Right lung (tissue), 5 donors: Measurements from ENCODE around the gene FCRLA. TPM values are rescaled to one million over a fixed set of nuclear protein-coding genes. Genes with fewer than 3 reads are reported as not detected.
A peak's percentile ranks its signal among the peaks of the same experiment; 100 is the strongest.

Experiments
- DNase-seq, 2 donors: peaks; one replicate each; pipeline ENCODE4 v3.0.0-alpha.2; 2013
- polyA plus RNA-seq, 5 donors: library from polyadenylated mRNA; unstranded; fragments of 120-200 nt; gene quantifications; one replicate each; pipeline versions ENCODE4 v1.2.1 to v1.2.3, GENCODE V29; 2013; ENCODE audit warnings: inconsistent platforms in 1 of 5, low replicate concordance in 1 of 5; ENCODE audit not compliant: insufficient read length in 5 of 5, insufficient read depth in 1 of 5

The FCRLA gene
- polyA plus RNA-seq, 5 donors = 0.15 to 0.32 (median 0.15) TPM; not detected in 2

GRCh38 chr1:161731981-161732718 lies 25.1 kb downstream of the FCRLA start:
- DNase-seq = no peak

DNA sequence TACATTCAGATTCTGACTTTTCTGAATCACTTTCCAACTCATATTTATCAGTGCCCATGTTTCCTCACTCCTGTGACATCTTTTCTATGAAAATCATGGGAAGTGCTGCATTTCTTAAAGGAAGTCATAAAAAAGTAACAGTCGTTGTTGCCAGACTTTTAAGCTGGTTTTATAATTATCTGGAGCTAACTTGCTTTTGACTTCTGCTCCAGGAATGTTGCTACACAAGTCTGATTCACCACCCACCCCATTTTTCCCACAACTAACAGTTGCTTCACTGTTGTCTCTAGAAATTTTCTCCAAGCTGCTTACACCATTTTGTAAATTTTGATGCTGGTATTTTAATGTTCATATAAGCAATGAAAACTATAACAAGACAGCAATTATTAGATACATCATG lies 26.5 kb downstream of the FCRLA start:
- no peak for DNase-seq

- DNase-seq = no peak
Observed at GRCh38 chr1:161735837-161736236, 28.8 kb downstream of the FCRLA start.

DNA sequence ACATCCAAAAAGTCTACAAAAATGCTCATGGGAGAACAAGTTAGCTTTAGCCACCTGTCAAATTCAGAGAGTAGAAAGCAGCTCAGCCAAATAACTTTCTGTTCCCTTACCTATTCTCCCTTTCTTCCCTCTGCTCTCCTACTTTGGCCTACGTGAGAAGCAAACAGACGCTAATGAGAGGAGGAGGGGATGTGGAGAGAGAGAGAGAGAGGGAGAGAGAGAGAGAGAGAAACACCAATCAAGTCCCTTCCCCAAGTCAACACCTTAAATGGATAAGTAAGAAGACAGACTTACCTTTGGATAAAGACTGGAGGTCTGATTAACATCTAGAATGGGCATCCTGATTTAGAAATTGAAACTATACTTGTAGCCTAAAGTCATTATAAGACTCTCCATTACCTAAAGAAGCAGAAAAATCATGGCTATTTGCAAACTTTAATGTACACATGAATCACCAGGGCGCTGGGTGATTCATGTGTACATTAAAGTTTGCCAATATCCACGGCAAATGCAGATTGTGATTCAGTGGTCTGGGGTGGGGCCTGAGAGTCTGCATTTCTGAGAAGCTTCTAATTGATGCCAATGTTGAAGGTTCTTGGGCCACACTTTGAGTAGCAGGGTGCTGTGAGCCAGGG lies 29.4 kb downstream of the FCRLA start:
- DNase-seq = no peak

GRCh38 chr1:161737625-161738024 lies 30.6 kb downstream of the FCRLA start:
- DNase-seq = no peak

DNA sequence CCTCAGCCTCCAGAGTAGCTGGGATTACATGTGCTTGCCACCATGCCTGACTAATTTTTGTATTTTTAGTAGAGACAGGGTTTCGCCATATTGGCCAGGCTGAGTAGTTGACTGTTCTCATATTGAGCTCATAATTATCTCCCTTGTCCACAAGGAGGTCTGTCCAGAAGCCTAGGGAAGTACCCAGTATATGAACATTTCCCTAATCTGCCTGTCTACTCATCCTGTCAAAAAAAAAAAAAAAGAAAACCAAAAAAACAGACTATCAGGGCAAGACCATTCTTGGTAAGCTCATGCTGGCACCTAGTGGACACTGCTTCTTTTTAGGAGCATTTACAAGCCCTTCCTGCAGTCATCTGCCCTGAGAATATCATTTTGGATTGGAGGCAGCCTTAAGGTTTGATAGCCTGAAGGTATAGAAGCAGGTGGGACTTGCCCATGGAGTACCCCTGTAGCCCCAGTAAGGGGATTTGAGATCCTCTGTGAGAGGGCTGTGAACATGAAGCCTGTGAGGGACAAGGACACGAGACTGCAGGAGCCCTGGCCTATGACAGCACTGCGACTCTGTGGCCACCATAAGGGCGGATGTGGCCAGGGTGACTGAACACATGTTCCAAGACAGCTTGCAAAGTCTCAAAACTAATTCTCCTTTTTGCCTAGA lies 31.7 kb downstream of the FCRLA start:
- no peak for DNase-seq

DNA sequence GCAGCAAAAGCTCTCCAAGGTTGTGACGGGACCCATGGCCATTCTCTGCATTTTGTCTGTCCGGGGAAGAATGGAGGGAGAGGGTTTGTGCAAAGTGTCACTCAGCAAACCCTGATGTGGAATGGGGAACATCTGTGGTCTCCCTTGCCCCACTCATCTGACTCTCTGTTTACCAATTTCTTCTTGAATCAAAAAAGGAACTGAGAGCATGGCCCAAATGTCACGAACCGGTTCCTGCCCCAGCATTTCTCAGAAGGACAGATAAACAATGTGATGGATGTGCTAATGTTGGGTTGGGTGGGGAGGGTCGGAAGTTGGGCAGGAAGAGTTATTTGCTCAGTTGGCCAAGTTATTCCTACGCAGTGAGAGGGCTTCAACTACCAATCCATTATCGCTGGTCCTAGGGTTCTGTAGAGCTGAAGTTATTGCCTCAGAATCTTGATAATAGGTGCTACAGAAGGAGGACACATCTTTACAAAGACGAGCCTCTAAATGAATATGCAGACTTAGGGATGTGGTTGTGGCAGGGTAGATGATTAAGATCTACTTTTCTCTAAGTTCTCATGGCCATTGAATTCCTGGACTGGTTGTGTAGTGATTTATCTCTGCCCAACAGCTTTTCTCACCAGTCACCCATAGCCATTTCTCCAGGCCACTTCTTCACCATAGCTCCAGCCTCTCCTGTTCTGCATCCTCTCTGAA lies 33.0 kb downstream of the FCRLA start:
- no peak for DNase-seq

DNA sequence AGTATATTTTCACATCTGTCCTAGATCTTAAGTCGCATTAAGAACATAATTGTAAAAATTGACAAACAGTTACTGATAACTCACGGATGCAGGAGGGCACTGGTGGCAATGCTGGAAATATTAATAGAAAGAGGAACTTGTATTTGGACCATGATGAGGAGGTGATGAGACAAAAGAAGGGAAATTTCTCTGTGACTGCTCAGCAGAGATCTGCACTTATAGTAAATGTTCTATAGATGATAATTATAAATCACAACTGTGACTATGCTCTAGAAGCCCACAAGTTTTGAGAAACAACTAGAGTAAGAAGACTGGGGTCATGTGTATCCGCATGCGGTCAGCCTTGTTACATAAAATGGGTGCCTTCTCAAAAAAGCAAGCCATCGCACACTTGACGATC lies 33.9 kb downstream of the FCRLA start:
- no peak for DNase-seq

- DNase-seq = no peak
Observed at GRCh38 chr1:161743231-161743630, 36.2 kb downstream of the FCRLA start.

DNA sequence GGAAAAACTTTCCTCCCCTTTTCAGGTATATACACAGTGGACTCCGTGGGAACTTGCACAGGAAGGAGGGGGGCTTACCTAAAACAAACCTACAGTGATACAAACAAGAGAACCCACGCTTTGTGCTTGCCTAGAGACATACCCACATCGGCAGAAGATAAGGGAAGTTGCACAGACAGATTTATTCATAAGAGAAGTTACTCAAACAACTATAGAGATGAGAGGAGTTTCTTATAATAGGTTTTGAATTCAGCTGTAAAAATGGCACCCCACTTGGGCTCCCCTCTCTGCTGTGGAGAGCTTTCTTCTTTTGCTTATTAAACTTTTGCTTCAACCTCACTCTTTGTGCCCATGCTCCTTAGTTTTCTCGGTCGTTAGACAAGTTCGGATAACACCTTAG lies 40.8 kb downstream of the FCRLA start:
- no peak for DNase-seq

- peak; percentile 87 to 91 for DNase-seq
Observed at GRCh38 chr1:161749509-161750407, 42.7 kb downstream of the FCRLA start, which contains the start of gene DUSP12. TSS of gene DUSP12 (plus strand) at chr1:161749786. CDS start at chr1:161749802, 16 bp downstream.

- DNase-seq = no peak
Observed at GRCh38 chr1:161763522-161764098, 56.6 kb downstream of the FCRLA start.

Other genes starting within 250 kb of the FCRLA start
- gene FCGR2A, start 201.8 kb upstream of the FCRLA start, polyA plus RNA-seq = 10 to 100 TPM; 13.3 to 18.6 (median 15.2) TPM
- gene HSPA6, start 182.7 kb upstream of the FCRLA start, polyA plus RNA-seq = 1 to 10 TPM in 2 of 5 donors, under 1 TPM in 3; 0.78 to 1.7 (median 0.88) TPM
- 1 to 10 TPM; 2.1 to 5.7 (median 3.9) TPM for gene FCGR3A, start 157.4 kb upstream of the FCRLA start, polyA plus RNA-seq
- under 1 TPM; 0.24 to 0.95 (median 0.60) TPM for gene FCGR3B, start 76.1 kb upstream of the FCRLA start, polyA plus RNA-seq
- 1 to 10 TPM in 1 of 5 donors, under 1 TPM in 4; 0.44 to 1.1 (median 0.59) TPM for gene FCGR2B, start 44.1 kb upstream of the FCRLA start, polyA plus RNA-seq
- under 1 TPM; 0.24 to 0.51 (median 0.42) TPM for gene FCRLB, start 14.3 kb downstream of the FCRLA start, polyA plus RNA-seq
- 10 to 100 TPM; 36.2 to 52.8 (median 47.5) TPM for gene DUSP12, start 42.6 kb downstream of the FCRLA start, polyA plus RNA-seq
- gene ATF6, start 59.1 kb downstream of the FCRLA start, polyA plus RNA-seq = 10 to 100 TPM; 20.7 to 32.9 (median 29.8) TPM